ENCODE results near the gene LRIF1.

DNA sequence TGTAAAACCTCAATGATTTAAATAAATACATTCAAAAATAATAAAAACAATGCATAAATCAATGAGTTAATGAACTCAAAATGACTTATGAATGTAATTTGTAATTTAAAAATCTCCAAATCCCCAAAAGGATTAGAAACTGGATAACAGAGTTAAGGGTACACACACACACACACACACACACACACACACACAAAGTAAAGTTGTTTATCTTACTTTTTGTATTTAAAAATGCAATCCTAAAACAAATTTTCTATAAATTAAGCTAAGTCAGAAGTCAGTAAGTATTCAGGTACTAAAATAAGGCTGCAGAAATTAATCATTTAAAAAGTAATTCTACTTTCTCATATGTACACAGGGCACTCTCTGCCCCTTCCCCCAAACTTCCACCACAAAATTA is 1.8 kb downstream of the LRIF1 start:
- TF ChIP-seq CTCF (optimal IDR thresholded peaks at IDR 0.05 in 1 of 3, IDR thresholded peaks at IDR 0.05 in 1 of 3, conservative IDR thresholded peaks at IDR 0.05 in 1 of 3; ENCODE audit: extremely low read depth in 1 of 3, insufficient read depth in 2 of 3, low read length in 3 of 3), result no peak
- TF ChIP-seq EZH2 (IDR thresholded peaks at IDR 0.05; ENCODE audit: low read length), result no peak
